AG08395 (cell line): ENCODE measurements around the gene CFAP65.
A peak's percentile ranks its signal among the peaks of the same experiment; 100 is the strongest.

Experiments used
- DNase-seq: peaks from one replicate; pipeline ENCODE4 v3.0.0; 2012; ENCODE audit warnings: mixed read lengths, low spot score

The CFAP65 gene

DNA sequence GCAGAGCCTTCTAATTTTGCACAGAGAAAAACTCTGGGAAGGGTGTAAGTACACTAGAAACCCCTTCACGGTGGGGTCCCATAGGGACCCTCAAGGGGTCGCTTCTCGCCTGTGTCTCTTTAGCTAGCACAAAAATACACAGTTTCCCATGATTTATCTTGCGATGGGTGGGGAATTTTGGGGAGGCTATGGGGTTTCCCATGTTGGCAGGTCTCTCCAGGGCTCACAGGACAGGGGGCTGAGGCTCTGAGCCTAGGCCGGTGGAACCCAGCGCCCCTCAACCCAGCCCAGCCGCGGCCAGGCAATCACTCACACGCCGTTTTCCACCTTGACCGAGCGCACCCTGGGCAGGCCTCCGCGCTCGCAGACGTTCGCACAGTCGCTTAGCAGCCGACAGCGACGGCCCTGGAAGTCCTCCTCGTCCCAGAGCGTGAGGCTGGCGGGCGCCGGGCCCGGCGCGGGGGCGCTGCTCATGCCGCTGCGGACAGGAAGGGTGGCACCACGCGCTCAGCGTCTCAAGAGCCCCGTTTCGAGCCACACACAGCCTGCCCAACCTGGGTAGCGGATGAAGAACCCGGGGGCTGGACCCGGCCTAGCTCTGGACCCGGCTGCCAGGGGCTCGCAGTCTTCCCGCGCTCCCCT, 48.5 kb downstream of the CFAP65 start:
- DNase-seq, result no peak

DNA sequence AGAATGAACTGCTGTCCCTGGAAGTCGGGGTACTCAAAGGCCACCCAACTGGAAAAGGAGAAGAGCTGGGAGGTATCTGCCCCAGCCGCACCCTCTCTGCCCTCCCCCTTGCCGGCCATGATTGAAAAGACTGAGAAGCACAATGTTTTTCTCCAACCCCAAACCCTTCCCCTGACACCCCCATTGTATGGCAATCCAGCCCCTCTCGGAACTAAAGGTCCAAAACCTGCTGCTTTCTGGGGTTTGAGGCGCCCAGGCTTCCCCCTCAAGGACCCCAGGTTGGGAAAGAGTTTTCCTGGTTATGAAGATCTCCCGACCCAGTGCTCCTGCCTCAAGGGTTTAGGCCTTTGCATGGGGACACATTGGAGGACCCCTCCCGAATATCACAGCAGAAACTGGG, 49.1 kb downstream of the CFAP65 start:
- DNase-seq, result no peak

DNA sequence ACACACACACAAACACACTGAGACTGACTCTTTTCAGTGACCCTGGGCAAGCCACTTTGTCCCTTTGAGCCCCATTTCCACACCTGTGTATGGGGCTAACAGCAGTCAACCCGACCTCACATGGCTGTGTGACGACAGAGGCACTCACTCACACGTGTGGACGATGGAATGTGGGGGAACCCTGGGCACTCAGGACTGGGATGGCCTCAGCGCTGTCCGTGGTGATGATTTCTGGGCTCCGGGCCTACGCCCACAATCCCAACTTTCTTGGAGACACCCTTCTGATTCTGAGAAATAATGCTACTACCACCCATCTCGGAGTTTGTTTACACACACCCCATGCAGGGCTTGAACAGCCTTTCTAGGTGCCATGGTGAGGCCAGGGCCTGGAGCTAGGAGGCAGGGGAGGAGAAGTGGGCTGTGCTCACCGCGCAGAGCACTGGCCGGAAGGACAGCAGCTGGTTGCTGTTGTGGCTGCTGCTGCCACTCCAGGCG, 49.6 kb downstream of the CFAP65 start:
- peak; percentile 65 for DNase-seq

DNA sequence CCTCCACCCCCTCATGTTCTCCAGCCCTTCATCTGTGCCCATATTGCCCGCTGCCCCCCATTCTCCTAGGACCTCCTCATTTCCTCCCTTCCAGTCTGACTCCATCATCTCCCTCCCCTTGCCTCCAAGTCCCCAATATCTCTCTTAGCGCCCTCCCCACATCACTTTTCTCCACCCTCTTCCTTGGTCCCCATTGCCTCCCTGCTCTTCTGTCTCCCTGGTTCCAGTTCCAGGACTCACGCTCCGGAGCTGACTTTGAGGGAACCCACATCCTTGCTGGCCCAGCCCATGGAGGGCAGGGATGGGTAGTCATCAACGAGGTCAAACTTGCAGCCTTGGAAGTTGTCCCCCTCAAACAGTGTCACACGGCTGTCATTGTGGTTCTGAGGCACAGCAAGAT, 50.7 kb downstream of the CFAP65 start:
- no peak for DNase-seq

DNA sequence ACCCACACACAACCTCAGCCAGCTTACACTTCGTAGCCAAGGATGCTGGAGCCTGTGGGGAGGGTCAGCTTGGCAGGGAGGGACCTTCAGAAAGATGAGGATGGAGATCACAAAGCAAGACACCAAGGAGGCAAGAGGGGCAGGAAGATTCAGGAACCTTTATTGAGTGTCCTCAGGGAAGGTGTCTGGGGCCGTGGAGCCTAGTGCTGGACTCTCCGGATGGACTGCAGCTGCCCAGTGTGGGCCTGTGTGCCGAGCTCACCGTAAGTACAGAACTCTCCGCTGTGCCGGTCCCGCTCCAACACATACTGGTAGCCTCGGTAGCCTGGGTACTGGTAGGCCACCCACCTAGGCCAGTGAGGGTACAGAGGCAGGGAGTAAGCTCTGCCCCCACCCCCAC, 51.3 kb downstream of the CFAP65 start:
- DNase-seq, result no peak

DNA sequence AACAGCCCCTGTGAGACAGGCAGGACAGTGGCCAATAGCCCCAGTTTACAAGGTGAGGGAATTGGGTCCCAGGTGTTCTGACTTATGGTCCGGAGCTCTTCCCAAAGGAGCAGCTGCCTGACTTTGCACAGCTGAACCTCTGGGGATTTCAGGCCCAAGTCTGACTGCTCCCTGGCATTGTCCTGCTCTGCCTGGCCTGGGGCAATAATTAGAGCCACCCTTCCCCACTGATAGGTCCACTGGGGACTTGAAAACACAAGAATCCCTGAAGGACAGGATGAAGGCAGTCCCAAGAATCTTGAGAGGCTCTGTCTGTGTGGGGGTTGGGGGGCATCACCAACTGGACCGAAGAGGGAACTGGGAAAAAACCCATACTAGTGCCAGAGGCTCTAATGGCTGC, 52.7 kb downstream of the CFAP65 start:
- no peak for DNase-seq

DNA sequence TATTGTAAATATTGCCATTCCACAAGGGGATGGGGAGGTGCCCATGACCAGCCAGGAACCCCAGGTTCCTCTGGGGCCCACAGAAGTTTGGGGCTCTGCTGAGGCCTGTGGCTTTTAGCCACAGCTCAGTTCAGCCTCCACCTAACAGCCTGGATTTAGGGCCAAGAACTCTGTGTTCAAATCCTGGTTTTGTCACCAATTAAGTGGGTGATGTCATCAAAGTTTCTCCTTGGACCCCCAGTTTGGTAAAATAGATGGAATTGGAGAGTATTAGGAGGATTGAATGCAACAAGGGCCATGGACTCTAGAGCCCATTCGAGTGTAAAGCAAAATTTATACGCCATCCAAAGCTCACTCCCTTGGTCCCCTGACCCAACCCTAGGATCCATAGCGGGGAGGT, 53.2 kb downstream of the CFAP65 start:
- no peak for DNase-seq

DNA sequence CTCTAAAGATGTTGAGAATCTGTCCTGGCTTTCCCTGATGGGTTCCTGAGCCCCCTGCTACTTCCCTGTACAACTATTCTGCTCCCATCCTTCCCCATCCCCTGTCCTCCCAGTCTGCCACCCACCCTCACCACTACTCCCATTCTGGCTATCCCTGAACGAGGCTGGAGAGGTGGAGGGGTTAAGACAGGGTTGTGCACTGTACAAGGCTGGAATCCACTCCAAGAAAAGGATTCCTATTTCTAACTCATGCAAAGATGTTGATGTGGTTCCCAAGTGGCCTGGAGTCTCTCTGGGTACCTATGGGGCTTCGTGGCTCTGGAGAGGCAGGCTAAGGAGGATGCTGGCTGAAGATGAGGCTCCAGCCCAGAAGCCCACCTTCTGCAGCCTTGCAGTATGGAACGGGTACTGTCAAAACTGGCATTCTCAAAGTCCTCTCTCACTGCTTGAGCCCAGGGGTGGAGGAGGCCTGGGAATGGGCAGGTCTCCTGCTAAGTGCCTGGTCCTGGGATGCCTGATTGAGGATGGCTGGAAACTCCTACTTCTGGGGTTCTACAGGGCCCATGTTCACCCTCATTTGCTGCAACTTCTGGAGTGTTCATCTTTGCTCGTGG, 55.1 kb downstream of the CFAP65 start:
- no peak for DNase-seq

DNA sequence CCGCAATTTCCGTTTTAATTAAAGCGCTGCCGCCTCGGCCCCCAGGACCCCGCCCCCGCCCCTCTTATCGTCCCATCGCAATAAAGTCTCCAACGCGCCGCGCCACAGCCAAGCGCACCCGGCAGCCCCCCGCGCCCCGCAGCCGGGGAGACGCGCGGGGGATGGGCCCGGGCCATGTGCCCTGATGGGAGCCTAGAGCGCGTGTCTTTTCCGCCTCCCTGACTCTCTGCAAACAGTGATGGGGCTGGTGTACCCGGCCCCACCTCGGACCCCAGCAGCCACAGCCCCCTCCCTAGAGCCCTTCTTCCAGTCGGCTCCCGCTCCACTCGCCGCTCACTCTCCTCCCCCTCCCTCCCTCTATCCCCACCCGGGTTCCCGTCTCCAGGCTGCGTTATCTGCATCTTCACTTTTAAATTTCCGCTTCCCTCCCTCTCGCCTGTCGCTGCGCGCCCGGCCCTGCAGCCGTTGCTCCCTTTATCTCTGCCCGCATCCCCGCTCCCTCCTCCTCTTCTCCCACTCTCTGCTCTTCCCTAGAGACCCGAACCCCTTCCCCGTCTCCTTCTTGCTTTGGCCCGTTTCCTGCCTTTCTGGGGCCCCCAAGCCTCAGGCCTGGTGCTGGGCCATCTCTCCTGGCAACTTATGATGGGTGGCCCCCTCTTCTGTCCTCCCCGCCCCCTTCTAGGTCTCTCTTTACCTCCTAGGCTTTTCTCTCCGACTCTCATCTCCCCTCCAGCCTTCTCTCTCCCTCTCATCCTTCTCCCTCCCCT, 55.8 kb downstream of the CFAP65 start:
- no peak for DNase-seq

DNA sequence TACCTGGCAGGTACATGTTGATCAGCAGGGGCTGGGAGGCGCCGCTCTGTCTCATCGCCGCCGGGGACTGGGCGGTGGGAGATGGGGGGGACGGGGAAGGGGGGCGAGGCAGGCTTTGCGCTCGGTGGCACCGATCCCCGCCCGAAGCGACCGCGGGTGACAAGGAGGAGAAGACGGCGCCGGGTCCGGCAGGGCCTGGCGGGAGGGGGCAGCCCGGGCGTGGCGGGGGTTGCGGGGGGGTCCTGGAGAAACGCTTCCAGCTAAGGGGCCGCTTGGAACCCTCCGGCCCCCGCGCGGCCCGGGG, 56.3 kb downstream of the CFAP65 start, which contains the start of gene FEV:
Gene FEV, minus strand, starts transcription at position 164 of the 304 bp plus-strand sequence. Its CDS starts 109 bp downstream, at position 55.
- DNase-seq, result no peak

DNA sequence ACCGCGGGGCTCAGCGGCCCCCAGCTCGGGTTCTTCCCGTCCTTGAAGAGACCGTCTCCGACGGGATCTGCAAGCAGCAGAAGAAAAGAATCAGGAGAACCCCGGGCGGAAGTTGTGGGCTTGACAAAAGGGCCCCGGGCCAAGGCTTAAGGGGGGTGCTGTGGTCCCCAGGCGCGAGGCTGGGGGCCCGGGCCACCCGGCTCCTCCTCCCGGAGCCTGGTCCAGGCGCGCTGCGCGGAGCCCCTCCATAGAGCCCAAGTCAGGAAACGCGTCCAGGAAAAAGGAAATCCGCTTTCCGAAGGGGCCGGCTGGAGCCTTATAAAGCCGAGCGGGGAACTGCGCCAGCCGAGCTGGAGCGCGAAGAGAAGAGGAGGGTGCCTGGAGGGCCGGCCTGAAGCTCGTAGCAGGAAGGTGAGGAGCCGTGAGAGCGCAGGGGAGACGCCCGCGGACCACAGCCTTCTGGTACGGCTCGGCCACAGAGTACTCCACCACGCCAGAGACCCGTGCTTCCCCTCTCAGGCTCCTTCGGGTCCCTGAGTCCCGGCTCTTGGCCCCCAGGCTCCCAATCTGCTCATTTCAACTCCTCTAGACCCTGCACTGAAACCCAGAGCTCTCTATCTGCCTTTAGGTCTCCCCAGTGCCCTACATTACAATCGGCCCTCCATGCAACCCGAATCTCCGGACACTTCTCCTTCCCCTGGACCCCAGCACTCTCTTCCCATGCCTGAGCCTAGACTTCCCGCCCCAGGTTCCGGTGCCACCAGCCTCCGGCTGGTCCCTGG, 56.9 kb downstream of the CFAP65 start:
- DNase-seq, result no peak

DNA sequence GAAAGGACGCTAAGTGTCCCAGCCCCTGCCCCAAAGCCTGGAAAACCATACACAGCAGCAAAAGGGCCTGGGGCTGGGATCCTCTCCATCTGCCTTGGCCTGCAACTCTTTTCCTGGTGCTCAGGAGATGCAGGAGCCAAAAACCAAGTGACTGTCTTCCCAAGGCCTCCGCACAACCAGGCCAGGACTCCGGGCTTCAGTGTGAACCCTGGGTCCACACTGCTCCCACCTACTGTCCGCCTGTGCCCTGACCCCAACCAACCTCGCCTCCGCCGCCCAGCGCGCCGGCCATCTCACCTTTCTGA, 57.4 kb downstream of the CFAP65 start:
- no peak for DNase-seq

DNA sequence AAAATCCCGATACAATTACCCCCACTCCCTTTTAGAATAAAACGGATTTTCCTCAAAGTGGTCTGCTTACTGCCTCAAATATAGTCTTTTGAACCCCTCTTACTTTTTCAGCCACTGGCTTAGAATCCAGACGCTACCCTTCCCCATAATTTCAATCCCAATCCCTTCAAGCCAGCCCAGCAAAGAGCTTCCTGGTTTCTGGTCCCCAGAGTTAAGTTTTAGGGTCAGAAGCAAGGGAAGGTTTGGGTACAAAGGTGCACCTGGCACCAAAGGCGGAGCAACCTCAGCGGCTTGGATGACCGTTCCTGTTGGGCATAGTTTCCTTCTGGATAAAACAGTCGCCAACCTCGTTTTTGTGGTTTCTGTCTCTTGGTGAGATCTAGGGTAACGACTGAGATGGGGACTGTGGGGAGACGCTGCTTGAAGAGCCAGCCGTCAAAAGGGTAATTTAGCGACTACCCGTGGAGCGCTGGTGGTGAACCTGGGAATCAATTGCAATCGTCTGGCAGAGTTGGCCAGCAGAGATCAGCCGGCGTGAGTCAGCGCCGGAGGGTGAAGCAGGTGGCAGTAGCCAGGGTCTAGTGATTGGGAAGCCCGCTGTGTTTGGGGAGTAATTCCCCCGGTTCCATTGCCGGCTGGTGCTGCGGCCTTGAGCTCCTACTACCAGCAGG, 57.9 kb downstream of the CFAP65 start:
- no peak for DNase-seq

DNA sequence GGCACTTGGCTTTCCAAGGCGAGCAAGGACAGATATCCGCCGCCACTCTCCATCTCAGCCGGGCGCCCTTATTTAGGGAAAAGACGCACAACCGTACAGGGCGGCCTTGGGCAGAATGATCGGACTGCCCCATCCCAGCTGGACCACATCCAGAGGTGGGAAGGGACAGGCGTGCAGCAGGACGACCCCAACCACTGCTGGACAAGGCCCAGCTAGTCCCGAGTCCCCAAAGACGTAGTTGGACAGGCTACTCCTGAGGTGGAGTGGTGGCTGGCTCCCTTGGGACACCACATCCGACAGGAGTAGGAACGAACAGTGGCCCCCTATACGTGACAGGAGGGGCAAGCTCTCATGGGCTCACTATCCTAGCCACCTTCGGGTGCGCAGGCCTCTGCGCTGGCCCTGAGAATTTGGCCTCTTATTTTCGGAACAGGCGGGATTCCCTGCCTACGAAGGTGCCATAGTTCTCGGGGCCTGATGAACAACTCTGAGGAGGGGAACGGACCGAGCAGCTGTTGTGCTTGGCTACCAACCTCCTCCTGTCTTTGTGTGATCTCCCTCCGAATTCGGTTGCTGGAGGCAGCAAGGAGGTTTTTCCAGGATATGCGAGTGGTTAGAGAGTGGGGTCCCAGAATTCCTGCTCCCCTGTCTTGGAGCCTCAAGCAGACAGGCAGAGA, 58.6 kb downstream of the CFAP65 start:
- no peak for DNase-seq

DNA sequence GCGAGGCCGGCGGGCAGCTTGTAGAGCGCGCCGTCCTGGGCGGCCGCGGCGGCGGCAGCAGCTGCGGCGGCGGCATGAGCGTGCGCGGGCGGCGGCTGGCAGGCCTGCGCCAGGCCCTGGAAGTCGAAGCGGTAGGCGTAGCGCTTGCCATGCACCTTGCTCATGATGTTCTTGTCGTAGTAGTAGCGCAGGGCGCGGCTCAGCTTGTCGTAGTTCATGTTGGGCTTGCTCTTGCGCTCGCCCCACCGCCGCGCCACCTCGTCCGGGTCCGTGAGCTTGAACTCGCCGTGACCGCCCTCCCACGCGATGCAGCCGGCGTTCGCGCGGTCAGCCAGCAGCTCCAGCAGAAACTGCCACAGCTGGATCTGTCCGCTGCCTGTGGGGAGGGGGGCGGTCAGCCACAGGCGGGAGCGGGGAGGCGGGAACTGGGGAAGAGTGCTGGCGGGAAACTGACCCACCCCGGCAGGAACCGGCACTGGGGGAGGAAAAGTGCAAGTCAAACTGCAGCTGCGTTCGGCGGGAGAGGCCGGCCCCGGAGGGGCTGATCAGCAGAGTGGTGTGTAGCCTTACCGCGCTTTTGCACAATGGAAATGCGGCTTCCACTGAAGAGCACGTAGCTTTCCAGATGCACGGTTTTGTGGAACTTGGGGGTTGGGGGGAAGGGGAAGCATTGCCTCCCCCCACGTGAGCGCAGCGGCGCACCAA, 59.3 kb downstream of the CFAP65 start:
- DNase-seq, result no peak

DNA sequence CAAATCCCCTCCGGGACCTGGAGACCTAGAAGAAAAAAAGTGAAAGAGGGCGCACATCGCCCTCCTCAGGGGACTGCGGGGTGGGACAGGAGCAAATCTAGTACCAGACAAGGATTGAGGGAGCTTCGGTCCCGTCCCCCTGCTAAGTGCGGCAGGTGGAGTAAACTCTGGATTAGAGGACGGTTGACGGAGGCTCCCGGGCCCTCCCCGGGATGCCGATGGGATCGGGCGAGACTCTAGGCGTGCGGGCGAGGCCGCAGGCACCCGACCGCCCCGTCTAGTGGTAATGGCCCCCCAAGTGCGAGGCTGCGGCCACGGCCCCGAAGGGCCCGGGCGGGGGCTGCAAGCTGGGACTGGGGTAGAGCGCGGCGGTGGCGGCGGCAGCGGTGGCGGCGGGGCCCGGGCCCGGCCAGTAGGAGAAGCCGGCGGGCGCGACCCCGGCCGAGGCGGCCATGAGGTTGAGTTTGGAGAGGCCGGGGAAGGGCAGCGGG, 59.9 kb downstream of the CFAP65 start:
- DNase-seq, result no peak

DNA sequence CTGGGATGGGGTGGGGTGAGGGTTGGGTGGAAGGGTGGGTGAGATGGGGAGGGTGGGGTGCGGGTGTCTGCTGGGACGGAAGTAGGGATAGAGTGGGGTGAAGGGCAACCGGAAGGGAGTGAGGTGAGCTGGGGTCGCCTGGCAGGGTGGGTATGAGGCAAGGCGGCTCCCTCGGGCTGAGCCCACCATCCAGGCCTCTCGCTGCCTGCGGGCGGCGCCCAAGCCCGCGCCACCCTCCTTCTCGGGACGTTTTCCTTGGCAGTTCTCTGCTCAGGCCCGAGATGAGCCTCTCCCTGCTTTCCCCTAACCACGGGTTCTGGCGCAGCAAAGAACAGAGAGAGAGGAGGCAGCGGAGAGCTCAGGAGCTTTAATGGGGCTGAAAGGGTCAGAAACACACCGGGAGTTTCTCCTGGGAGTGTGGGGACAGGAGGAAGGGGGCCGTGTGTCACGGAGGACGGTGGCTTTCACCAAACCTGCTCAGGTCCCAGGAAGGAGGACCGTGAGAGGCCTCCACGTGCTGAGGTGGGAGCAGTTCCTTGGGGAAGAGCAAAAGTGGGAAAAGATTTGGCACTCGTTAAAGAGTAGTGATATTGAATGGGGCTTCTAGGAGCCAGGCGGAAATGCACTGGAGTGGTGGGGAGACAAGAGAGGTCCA, 60.5 kb downstream of the CFAP65 start:
- DNase-seq, result no peak

DNA sequence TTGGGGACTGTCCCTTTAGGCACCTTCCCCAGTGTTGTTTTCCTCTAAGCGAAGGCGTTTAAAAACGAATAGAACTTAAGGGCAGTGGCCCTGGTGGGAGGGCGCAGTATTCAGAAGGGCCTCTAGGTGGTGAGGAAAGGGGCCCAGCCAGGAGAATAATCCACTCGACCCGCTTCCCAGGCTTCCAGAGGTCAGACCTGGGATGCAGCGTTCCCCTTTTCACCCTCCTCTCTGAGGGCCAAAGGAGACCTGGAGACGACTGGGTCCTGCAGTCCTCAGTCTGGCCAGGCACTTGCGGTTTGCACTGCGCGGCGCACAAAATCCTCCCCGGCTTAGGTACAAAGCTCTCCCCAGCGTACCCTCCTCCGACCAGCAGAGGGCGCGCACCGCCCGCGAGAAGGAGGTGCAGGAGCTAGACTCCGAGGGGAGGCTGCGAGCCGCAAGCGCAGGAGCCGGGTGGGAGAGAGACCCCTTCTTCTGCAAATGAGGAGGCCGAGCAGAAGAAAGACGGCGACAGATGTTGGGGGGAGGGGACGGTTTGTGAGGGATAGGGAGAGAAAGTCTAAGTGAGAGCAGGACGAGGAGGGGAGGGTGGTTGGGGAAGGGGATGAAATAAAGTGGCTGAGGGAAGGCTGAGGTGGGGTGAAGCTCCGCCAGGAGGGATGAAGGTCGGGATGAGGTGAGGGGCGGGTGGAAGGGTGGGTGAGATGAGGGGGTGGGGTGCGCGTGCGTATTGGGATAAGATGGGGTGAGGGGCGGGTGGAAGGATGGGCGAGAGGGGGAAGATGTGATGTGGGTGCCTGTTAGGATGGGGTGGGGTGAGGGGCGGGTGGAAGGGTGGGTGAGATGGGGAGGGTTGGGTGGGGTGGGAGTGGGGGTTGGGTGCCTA, 61.2 kb downstream of the CFAP65 start:
- DNase-seq, result peak; percentile 84
